GM12874 (cell line): ENCODE results near the gene ANKRD39.

Experiments used
- TF ChIP-seq, protein P1 (sequence below): IDR thresholded peaks from 2 replicates; pipeline ENCODE4 v1.5.1; 2011; ENCODE audit warnings: low read depth, mild to moderate bottlenecking, control low read depth, low read length, moderate library complexity; ENCODE audit not compliant: insufficient read depth

Gene ANKRD39

DNA sequence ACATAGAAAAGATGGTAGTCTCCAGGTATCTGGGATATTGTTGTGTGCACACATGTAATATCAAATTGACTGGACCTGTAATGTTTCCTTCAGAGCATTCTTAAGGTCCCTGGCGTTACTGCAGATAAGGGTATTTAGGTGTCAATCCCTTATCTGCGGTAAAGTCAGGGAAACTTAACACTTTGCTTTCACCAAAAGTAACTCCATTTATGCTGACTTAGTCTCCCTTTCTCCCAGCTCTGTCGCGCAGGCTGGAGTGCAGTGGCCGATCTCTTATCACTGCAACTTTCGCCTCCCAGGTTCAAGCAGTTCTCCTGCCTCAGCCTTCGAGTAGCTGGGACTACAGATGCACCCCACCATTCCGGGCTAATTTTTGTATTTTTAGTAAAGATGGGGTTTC is 39.9 kb downstream of the ANKRD39 start:
- TF ChIP-seq, protein P1, sequence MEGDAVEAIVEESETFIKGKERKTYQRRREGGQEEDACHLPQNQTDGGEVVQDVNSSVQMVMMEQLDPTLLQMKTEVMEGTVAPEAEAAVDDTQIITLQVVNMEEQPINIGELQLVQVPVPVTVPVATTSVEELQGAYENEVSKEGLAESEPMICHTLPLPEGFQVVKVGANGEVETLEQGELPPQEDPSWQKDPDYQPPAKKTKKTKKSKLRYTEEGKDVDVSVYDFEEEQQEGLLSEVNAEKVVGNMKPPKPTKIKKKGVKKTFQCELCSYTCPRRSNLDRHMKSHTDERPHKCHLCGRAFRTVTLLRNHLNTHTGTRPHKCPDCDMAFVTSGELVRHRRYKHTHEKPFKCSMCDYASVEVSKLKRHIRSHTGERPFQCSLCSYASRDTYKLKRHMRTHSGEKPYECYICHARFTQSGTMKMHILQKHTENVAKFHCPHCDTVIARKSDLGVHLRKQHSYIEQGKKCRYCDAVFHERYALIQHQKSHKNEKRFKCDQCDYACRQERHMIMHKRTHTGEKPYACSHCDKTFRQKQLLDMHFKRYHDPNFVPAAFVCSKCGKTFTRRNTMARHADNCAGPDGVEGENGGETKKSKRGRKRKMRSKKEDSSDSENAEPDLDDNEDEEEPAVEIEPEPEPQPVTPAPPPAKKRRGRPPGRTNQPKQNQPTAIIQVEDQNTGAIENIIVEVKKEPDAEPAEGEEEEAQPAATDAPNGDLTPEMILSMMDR = no peak

DNA sequence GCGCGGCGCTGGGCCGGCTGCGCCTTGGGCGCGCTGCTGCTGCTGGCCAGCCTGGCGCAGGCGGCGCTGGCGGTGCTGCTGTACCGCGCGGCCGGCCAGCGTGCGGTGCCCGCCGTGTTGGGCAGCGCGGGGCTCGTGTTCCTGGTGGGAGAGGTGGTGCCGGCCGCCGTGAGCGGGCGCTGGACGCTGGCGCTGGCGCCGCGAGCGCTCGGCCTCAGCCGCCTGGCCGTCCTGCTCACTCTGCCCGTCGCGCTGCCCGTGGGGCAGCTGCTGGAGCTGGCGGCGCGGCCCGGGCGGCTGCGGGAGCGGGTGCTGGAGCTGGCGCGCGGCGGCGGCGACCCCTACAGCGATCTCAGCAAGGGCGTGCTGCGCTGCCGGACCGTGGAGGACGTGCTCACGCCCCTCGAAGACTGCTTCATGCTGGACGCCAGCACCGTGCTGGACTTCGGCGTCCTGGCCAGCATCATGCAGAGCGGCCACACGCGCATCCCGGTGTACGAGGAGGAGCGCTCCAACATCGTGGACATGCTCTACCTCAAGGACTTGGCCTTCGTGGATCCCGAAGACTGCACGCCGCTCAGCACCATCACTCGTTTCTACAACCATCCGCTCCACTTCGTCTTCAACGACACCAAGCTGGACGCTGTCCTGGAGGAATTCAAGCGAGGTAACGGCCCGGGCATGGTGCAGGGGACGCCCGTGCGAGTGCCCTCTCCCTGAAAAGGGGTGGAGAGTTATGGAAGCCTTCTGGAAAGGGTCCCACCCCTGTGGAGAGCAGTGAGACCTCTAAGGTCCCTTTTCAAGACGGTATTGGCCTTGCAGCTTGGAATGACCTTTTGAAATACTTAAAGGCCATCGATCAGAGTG is 40.7 kb downstream of the ANKRD39 start:
- TF ChIP-seq, protein P1 = no peak

DNA sequence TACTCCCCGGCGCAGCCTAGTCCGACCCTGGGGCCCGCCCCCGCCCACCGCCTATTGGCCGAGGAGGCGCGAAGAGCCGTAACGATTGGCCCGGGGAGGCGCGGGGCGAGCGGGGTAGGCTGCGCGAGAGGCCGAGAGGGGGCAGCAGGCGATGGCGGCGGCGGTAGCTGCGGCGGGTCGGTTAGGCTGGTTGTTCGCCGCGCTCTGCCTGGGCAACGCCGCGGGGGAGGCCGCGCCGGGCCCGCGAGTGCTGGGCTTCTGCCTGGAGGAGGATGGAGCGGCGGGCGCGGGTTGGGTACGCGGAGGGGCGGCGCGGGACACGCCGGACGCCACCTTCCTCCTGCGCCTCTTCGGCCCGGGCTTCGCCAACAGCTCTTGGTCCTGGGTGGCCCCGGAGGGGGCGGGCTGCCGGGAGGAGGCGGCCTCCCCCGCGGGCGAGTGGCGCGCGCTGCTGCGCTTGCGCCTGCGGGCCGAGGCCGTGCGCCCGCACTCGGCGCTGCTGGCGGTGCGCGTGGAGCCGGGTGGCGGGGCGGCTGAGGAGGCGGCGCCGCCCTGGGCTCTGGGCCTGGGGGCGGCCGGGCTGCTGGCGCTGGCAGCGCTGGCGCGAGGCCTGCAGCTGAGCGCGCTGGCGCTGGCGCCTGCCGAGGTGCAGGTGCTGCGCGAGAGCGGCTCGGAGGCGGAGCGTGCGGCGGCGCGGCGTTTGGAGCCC is 41.5 kb downstream of the ANKRD39 start, which contains the start of gene CNNM3:
Gene CNNM3 (plus strand): TSS at position 142 of the 709 bp plus-strand sequence. CDS start 10 bp downstream, at position 152.
- TF ChIP-seq, protein P1 = peak; percentile 67

DNA sequence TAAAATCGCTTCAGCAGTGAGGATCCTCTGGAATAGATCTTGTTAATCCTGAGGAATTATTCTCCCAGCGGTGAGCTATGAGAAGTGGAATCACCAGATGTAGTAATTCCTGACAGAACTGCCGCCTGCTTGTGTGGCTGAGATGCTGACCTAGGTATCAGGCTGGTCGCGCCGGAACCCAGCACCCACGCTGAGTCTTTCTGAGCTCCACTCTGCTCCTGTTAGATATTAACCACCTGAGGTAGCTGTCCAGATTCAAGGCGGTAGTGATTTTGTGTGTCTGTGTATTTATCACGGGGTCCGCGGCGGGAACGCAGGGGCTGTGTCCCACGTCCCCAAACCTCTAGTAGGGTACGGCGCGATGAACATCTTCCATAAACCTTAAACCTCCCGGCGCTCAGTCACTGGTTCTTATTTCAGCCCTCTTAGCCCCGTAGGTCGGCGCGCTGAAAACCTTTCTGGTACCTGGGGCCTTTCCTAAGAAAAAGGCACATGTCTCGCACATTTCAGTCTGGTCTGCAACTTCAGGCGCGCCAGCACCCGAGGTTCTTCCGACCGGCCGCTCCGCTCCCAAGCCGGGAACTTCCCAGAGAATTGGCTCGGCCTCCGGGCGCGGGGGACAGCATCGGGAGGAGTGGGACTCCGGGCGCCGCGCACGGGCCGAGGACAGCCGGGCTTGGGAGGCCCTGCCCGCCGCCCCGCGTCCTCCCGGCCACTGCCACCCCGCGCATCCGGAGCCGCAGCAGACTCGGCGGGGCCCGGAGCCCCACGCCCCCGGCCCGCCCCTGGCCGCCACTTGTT is 42.3 kb downstream of the ANKRD39 start:
- TF ChIP-seq, protein P1 = no peak

DNA sequence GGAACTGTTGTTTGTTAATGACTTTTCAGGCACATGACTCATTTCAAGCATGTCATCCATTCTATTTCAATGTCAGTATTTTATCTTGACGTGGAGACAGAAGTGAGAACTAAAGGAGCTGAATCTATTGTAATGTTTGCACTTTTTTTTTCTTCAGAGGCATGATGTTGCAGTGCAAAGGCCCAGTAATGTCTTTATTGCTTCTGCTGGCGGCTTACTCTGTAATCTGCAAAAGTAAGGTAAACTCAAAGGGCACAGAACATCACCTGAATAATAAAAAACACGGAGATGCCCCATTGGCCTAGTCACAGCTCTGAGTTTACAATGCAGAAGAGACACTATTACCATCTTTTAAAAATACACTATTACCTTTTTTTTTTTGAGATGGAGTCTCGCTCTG is 44.2 kb downstream of the ANKRD39 start:
- TF ChIP-seq, protein P1 = no peak

DNA sequence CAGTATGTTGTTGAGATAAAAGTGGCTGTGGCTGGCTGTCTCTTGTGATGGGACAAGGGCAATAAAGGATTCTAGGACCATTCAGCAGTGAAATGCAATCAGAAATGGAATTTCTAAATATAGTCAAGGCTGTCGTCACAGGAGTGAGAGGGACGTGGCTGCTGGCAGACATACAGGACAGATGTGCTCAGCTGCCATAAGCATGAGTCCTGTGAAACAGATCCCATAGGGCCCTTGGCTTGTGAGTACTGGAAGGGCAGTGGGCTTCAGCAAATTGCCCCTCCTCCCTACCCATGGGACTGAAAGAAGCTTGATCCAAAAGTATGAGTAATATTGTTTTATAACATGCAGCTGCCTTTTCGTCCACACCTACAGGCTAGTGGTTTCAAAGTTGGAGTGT is 45.9 kb downstream of the ANKRD39 start:
- TF ChIP-seq, protein P1 = no peak

DNA sequence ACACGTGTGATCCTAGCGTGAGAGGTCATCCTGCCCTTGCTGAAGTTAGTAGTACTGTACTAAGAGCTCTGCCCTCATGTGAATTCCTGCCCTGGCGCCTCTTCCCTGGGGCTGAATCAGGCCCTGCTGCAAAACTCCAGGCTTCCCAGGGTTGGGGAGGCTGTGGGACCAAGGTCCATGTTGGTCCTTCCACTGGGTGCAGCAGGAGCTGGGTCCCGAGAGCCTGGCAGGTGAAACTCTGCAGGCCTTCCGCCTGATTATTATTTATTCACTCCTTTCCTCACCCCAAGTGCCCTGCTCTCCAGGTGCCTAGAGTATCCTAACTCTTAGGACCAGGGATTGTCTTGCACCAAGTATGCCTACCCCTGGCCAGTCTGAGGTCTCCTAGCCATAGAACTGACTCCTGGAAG is 47.0 kb downstream of the ANKRD39 start:
- TF ChIP-seq, protein P1 = no peak
